HepG2 (cell line): ENCODE measurements around the gene NELL1. TPM values are rescaled to one million over a fixed set of nuclear protein-coding genes. Genes with fewer than 3 reads are reported as not detected.

Experiments
- ATAC-seq: fragments of 200-7000 bp; cut with Tn5 transposase; 3 replicates; pipeline ENCODE4 v1.9.1; 2020; ENCODE audit warnings: mild to moderate bottlenecking, moderate library complexity
- BruUV-seq: library from RNA; stranded (reverse); fragments of 400-500 nt; replicated peaks from 2 replicates; lab custom pipeline; 2021; lab: Mats Ljungman, UMichigan
- CTCF ChIA-PET: fragments of 300-600 bp; formaldehyde crosslinking; extraction: SDS; loops from one replicate; lab custom pipeline; 2021; ENCODE audit warnings: low total read pairs, inconsistent platforms, low intra/inter-chr PET ratio; lab: Yijun Ruan, JAX
- POLR2A ChIA-PET: fragments of 350-600 bp; sonication (Branson Sonifier 250); formaldehyde crosslinking; loops from one replicate; lab custom pipeline; 2020; ENCODE audit warnings: antibody characterized with exemption, inconsistent platforms; lab: Yijun Ruan, JAX
- DNase-seq: peaks from one replicate; pipeline ENCODE4 v3.0.0-alpha.2; 2015; ENCODE audit warnings: low spot score
- FAIRE-seq: peaks from 3 replicates; lab custom pipeline; 2011; peaks lifted over from hg19 to GRCh38; lab: Jason Lieb, UNC
- H2AFZ ChIP-seq: one replicate; pipeline ENCODE4 v1.6.1; 2011; ENCODE audit warnings: low read length, inconsistent platforms
- H3K27ac ChIP-seq: fragments of 300-600 bp; 3 replicates; pipeline ENCODE4 v1.8.0; 2011; ENCODE audit warnings: mixed run types, mild to moderate bottlenecking, mixed read lengths, low read length, inconsistent platforms; ENCODE audit not compliant: insufficient read depth; ENCODE audit errors: extremely low read length
- H3K27me3 ChIP-seq, 2 experiments: fragments of 200-600 bp in 1 of 2; 2 replicates in 1 of 2; 3 replicates in 1 of 2; pipeline versions ENCODE4 v1.6.0 to v1.8.0; 2011; ENCODE audit warnings: low read length in 2 of 2, mild to moderate bottlenecking in 2 of 2, moderate library complexity in 2 of 2, inconsistent platforms in 1 of 2; ENCODE audit not compliant: insufficient read depth in 2 of 2, control insufficient read depth in 1 of 2
- H3K36me3 ChIP-seq, 2 experiments: fragments of 200-600 bp in 1 of 2; replicated peaks in 1 of 2; 2 replicates in 1 of 2; 3 replicates in 1 of 2; pipeline versions ENCODE4 v1.5.1 to v1.8.0; 2011; ENCODE audit warnings: low read length in 2 of 2, inconsistent platforms in 1 of 2; ENCODE audit not compliant: insufficient read depth in 2 of 2, control insufficient read depth in 1 of 2
- H3K4me1 ChIP-seq: 2 replicates; pipeline ENCODE4 v1.5.1; 2012; ENCODE audit warnings: low read length, inconsistent platforms; ENCODE audit not compliant: insufficient read depth
- H3K4me2 ChIP-seq: 2 replicates; pipeline ENCODE4 v1.6.0; 2011; ENCODE audit warnings: low read depth, low read length, inconsistent platforms
- H3K4me3 ChIP-seq, 3 experiments: fragments of 200-600 bp in 1 of 3; sonication (generic), shearing (Covaris generic) in 1 of 3; replicated peaks in 1 of 3; 2 replicates each; pipeline ENCODE4 v1.5.1; 2011 to 2016; ENCODE audit warnings: low read length in 3 of 3, inconsistent platforms in 2 of 3, low read depth in 2 of 3, mild to moderate bottlenecking in 2 of 3, control low read depth in 1 of 3, mixed read lengths in 1 of 3; ENCODE audit not compliant: insufficient read depth in 1 of 3
- H3K79me2 ChIP-seq: one replicate; pipeline ENCODE4 v1.6.1; 2011; ENCODE audit warnings: low read length, inconsistent platforms; ENCODE audit not compliant: insufficient read depth
- H3K9ac ChIP-seq: 2 replicates; pipeline ENCODE4 v1.6.0; 2011; ENCODE audit warnings: mild to moderate bottlenecking, low read depth, low read length, inconsistent platforms; ENCODE audit not compliant: insufficient read depth
- H3K9me3 ChIP-seq: 2 replicates; pipeline ENCODE4 v1.5.1; 2012; ENCODE audit warnings: mild to moderate bottlenecking, low read length
- H4K20me1 ChIP-seq: 2 replicates; pipeline ENCODE4 v1.6.0; 2011; ENCODE audit warnings: inconsistent platforms, mild to moderate bottlenecking, low read length, moderate library complexity; ENCODE audit not compliant: insufficient read depth
- DBP ChIP-seq: sonication (generic); formaldehyde crosslinking; IDR thresholded peaks from 2 replicates; pipeline ENCODE4 v1.4.0; 2020; ENCODE audit warnings: missing genetic modification reagents; ENCODE audit errors: not compliant biosample characterization
- KIAA2018 ChIP-seq: sonication (generic); formaldehyde crosslinking; IDR thresholded peaks from 2 replicates; pipeline ENCODE4 v1.5.0; 2020; ENCODE audit warnings: mild to moderate bottlenecking, missing genetic modification reagents, borderline replicate concordance
- MAFF ChIP-seq: IDR thresholded peaks from 2 replicates; pipeline ENCODE4 v1.6.1; 2011; ENCODE audit warnings: low read depth, low read length, improper control_type of control experiment
- SNAI1 ChIP-seq: sonication (generic); formaldehyde crosslinking; IDR thresholded peaks from 2 replicates; pipeline ENCODE4 v1.5.0; 2020; ENCODE audit warnings: mild to moderate bottlenecking, missing genetic modification reagents, borderline replicate concordance
- SRSF1 ChIP-seq: fragments of 200-400 bp; formaldehyde crosslinking; optimal IDR thresholded peaks from 2 replicates; pipeline ENCODE3; 2017; ENCODE audit warnings: mild to moderate bottlenecking, low read depth, low read length, moderate library complexity
- ZBTB43 ChIP-seq: sonication (generic); formaldehyde crosslinking; conservative IDR thresholded peaks from 2 replicates; pipeline ENCODE4 v1.4.0; 2020; ENCODE audit warnings: missing genetic modification reagents
- ZNF367 ChIP-seq: sonication (generic); formaldehyde crosslinking; IDR thresholded peaks from 2 replicates; pipeline ENCODE4 v1.4.0; 2020; ENCODE audit warnings: missing genetic modification reagents, borderline replicate concordance
- ZNF589 ChIP-seq: sonication (generic); formaldehyde crosslinking; conservative IDR thresholded peaks from 2 replicates; pipeline ENCODE4 v1.8.0; 2022; ENCODE audit warnings: mild to moderate bottlenecking, moderate library complexity, missing genetic modification reagents
- WGBS: methylation state at CpG from one replicate; pipeline ENCODE4 v1.1.6; 2017; ENCODE audit warnings: low lambda C conversion rate; 5-methylcytosine and 5-hydroxymethylcytosine counted together
- in situ Hi-C: cut with HindIII; loops from 2 replicates; pipeline ENCODE4 v1.10.0; 2017; ENCODE audit warnings: low pct_unique_long_range_greater_than_20kb; ENCODE audit not compliant: extremely low pct_ligation_motif_present
- intact Hi-C: fragments of 100-400 bp; cut with micrococcal nuclease; formaldehyde crosslinking; loops from one replicate; pipeline ENCODE4 v1.10.0; 2022; ENCODE audit not compliant: unreplicated experiment
- polyA plus RNA-seq, 8 experiments: library from polyadenylated mRNA; depleted of rRNA in 3 of 8; stranded (reverse) in 7 of 8; unstranded in 1 of 8; fragments of >200 nt; fragmentation: Illumina TruSeq in 4 of 8; extraction: Trizol in 4 of 8; gene quantifications; 2 replicates each; pipeline versions ENCODE4 v1.2.1 to v1.2.3, GENCODE V29; 2011 to 2016; ENCODE audit warnings: low read depth in 4 of 8, missing spikeins in 1 of 8, mixed read lengths in 1 of 8; ENCODE audit not compliant: insufficient read depth in 1 of 8
- total RNA-seq, 5 experiments: library from RNA; depleted of rRNA; stranded (reverse); fragments of >200 nt; fragmentation: Illumina TruSeq; extraction: Trizol; gene quantifications; 2 replicates each; pipeline ENCODE4 v1.2.3, GENCODE V29; 2016; ENCODE audit warnings: low read depth in 1 of 5
- TF ChIP-seq, protein P1 (sequence below): sonication (generic); formaldehyde crosslinking; IDR thresholded peaks from 2 replicates; pipeline ENCODE4 v1.8.0; 2022; ENCODE audit warnings: missing genetic modification reagents, mild to moderate bottlenecking, borderline replicate concordance

The NELL1 gene
- total and polyA plus RNA-seq, 2 of the 13 experiments (the other 11 are each of a cell fraction or from before 2014, with no cell fraction given), result not detected

DNA sequence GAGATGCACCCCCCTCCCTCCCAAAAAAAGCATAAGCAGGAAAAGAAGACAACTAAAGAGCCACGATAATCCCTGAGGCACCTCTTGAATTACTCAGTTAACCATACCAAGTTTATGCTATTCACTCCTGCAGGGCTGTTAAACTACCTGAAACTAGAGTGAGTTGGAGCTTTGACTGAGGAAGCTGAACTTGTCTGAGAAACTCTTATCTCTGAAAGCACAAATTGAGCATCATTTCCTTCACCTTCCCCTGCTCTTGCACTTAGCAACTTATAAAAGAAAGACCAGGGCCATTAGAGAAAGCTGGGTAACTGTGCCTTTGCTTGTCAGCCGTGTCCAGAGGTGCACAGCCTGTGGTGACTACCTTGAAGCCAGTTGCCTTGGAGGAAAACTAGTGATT lies 745.6 kb downstream of the NELL1 start (continued):
- TF ChIP-seq KIAA2018 (CRISPR knock-in tag), result no peak
- TF ChIP-seq, all 625 proteins: peak for 0

GRCh38 chr11:21415606-21416005 lies 746.2 kb downstream of the NELL1 start:
- no peak for FAIRE-seq
- intact Hi-C loops, result no loop called here
- BruUV-seq, result no TSS peak
- no peak for TF ChIP-seq MAFF
- no peak for TF ChIP-seq SNAI1 (CRISPR knock-in tag)
- no peak for TF ChIP-seq ZBTB43 (CRISPR knock-in tag)
- no peak for TF ChIP-seq ZNF589 (CRISPR knock-in tag)
- TF ChIP-seq, protein P1, sequence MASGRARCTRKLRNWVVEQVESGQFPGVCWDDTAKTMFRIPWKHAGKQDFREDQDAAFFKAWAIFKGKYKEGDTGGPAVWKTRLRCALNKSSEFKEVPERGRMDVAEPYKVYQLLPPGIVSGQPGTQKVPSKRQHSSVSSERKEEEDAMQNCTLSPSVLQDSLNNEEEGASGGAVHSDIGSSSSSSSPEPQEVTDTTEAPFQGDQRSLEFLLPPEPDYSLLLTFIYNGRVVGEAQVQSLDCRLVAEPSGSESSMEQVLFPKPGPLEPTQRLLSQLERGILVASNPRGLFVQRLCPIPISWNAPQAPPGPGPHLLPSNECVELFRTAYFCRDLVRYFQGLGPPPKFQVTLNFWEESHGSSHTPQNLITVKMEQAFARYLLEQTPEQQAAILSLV (CRISPR knock-in tag), result no peak
- TF ChIP-seq ZNF367, result no peak
- TF ChIP-seq SRSF1, result no peak
- no peak for TF ChIP-seq DBP

More at GRCh38 chr11:21415606-21416005, 746.2 kb downstream of the NELL1 start:
- POLR2A ChIA-PET, result no interaction called here
- CTCF ChIA-PET, result no interaction called here
- ATAC-seq, result no peak
- Histone ChIP-seq H2AFZ (no peak overlapping the region), H3K9me3 (no peaks in the 10 kb centered on the region), H4K20me1 (no peaks in the 10 kb centered on the region), H3K4me2 (no peak overlapping the region), H3K4me3 (no peak overlapping the region), H3K36me3 (no peaks in the 10 kb centered on the region), H3K79me2 (no peaks in the 10 kb centered on the region), H3K27me3 (no peaks in the 10 kb centered on the region), H3K9ac (no peak overlapping the region), H3K27ac (no peak overlapping the region), H3K4me1 (no peaks in the 10 kb centered on the region)
- DNase-seq, result no peak
- WGBS, result 0% methylated on average over 2 of the region's 2 CpGs
- in situ Hi-C loops, result no loop called here
